HG03575 (cell line): ENCODE data around the gene RAB20.
"Not testable (repeated sequence)": the region's sequence is repeated elsewhere in the genome, so short reads cannot be mapped to it uniquely, and the experiment has no call there.

Experiments
- ATAC-seq: cut with Tn5 transposase; IDR thresholded peaks from one replicate; pipeline ENCODE4 v1.9.1; 2021; ENCODE audit not compliant: unreplicated experiment, insufficient number of reproducible peaks, low FRiP score; ENCODE audit errors: extremely low read depth

Gene RAB20

DNA sequence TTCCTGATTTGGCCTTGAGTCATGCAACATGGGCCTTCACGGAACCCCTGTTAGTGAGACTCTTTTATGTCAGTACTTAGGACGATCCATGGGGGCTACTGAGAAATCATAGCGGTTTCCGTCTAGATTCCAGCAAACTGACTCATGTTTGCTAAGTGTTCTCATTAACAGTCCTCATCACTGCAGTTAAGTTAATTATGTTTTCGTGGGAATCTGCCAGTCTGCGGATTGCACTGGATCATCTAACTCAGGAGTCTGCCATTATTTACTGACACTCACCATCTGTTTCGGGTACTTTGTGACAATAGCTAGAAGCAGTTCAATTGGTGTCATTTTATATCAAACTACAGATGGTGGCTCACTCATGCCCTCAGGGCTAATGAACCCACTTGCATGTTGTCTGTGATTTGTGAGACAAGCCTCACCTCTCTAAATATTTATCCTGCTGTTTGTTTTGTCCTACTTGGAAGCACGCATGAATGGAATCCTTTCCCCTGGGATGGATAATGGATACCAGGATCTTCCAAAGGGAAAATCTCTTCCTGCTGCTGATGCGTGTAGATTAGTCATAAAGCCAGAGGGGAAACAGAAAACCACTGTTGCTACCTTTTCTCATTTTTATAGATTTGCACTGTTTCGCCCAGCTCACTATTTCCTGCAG is 61.8 kb downstream of the RAB20 start:
- no peak for ATAC-seq

DNA sequence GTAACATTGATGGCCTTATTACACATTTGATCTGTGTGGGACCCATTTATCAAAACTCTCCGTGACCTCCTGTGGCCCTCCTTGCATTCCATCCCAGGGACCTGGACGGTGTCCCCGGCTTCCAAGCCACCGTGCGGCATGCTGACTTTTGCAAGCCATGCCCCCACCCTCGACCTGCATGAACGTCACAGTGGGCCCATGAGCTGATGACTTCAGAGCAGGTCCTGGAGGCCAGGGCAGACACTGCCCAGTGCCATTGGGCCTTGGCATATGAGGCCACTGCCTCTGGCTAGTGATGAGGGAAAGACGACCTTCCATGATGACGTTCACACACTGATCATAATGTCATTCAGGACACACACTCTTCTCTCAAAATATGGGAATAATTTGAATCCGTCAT is 62.8 kb downstream of the RAB20 start:
- no peak for ATAC-seq

DNA sequence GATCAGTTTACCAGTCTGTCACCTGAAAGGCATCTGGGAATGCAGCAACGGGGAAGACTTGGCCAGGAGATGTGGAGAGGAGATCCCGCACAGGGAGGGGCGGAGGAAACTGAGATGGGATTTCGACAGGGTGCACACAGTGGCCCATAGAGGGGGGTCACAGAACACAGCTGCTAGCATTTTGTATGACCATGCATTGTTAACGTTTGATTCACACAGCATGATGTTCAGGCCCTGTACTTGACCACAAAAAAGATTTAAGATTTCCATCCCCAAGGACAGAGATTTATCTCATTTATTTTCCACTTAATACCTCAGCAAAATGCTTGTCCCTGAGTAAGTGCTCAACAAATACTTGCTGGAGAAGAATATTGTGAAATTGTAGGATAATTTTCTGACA is 63.2 kb downstream of the RAB20 start:
- no peak for ATAC-seq

DNA sequence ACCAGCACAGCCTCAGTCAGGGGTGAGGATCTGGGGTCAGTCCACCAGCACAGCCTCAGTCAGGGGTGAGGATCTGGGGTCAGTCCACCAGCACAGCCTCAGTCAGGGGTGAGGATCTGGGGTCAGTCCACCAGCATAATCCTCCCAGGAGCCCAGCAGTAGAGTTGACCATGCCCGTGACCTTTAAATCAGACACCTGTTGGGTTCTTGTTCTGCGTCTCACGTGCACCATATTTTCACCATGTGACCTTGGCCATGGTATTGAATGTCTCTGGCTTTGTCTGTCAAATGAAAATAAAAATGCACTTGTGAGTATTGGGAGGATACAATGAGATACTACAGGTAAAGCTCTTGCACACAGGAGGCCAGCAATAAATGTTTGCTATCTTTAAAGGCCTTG is 63.6 kb downstream of the RAB20 start:
- not testable (repeated sequence) for ATAC-seq

DNA sequence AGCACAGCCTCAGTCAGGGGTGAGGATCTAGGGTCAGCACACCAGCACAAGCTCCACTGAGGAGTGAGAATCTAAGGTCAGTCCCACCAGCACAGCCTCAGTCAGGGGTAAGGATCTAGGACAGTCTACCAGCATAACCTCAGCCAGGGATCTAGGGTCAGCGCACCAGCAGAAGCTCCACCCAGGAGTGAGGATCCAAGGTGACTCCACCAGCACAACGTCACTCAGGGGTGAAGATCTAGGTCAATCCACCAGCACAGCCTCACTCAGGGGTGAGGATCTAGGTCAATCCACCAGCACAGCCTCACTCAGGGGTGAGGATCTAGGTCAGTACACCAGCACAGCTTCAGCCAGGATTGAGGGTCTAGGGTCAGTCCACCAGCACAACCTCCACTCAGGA is 64.5 kb downstream of the RAB20 start:
- no peak for ATAC-seq

DNA sequence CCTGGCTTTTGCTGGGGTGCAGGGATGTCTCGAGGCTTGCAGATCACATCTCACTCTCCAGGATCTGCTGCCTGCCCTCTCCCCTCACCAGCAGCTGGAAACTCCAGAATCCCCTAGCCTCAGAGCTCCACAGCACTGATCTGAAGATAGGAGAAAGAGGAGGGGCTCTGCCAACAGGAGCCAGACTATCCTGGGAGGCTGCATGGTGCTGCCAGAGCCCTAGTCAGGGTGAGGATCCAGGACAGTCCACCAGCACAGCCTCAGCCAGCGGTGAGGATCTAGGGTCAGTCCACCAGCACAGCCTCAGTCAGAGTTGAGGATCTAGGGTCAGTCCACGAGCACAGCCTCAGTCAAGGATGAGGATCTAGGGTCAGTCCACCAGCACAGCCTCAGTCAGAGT is 65.2 kb downstream of the RAB20 start:
- ATAC-seq = no peak

DNA sequence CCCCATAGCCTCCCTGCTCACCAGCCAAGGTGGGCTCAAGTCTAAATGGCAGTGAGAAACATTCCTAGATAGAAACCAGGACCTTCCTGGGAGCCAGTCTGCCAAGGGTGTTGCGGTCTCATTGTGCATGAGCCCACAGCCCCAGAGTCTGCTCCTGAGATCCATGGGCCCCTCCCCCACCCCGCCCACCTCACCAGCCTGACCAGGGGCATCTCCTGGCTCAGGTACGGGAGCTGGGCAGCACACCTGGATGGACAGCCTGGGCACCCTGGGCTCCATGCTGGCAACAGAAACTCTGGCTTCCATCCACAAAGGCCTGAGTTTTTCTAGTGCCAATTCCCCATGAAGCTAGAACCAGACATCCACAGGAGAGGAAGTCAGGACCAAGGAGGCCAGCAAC is 65.6 kb downstream of the RAB20 start:
- no peak for ATAC-seq

DNA sequence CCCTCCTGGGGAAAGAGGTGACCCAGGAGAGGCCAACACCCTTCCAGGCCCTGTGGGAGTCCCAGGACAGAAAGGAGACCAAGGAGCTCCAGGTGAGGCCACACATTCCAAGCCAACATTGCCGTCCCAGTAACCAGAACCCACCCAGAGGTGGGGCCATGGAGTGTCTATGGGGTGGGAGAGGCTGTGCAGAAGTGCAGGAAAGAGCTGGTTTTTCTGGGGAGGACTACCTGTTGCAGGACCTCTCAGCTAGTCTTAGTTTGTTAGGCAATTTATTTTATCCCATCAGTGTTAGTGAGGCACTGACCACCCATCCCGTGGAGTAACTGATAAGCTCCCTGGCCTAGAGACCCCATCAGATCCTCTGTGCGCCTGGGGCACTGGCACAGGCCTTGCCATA is 66.1 kb downstream of the RAB20 start:
- no peak for ATAC-seq

DNA sequence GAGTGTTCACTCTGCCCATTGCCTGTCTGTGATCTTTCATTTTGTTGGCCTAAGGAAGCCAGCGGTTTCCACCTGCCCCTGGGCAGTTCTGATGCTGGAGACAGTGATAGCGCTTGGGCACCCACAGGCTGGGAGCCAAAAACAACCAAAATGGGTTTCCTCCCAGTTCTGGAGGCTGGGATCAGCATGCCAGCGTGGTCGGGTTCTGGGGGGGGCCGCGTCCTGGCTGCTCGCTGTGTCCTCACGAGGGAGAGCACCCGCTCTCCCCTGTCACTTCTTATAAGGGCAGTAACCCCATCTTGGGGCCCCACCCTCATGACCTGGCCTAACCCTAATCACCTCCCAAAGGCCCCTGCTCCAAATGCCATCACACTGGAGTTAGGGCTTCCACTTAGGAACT is 67.9 kb downstream of the RAB20 start:
- ATAC-seq = no peak

DNA sequence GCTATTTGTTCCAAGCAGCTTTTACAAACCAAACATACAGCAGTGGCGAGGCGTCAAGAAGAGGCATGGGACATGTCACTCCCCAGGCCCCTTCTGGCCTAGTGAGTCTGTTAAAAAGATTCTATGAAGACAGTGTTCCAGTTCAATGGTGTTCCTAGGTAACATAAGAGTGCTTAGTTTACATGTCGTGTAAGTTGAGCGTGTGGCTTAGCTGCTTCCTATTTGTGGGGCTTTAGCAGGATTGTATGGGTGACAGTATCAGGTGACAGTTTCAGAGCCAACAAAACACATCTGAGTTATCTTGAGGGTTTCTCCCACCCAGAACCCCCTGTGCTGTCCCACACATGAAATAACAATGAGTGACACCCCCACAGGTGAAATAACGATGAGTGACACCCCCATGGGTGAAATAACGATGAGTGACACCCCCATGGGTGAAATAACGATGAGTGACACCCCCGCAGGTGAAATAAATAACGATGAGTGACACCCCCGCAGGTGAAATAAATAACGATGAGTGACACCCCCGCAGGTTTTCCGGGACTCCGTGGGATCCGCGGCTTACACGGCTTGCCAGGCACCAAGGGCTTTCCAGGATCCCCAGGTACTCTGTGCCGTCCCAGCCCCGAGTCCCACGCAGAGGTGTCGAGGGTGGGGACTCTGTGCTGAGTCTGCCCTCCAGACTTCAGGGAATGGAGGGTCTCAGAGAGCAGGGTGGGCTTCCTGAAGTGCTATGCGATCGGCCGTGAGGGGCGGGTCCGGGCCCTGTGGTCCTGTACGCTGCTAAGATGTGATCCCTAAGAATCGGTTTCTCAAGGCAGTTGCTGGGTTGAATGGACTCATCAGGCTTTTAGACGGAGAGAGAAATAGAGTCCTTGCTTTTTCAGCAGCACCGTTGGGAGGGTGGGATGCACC is 68.6 kb downstream of the RAB20 start:
- ATAC-seq = no peak

DNA sequence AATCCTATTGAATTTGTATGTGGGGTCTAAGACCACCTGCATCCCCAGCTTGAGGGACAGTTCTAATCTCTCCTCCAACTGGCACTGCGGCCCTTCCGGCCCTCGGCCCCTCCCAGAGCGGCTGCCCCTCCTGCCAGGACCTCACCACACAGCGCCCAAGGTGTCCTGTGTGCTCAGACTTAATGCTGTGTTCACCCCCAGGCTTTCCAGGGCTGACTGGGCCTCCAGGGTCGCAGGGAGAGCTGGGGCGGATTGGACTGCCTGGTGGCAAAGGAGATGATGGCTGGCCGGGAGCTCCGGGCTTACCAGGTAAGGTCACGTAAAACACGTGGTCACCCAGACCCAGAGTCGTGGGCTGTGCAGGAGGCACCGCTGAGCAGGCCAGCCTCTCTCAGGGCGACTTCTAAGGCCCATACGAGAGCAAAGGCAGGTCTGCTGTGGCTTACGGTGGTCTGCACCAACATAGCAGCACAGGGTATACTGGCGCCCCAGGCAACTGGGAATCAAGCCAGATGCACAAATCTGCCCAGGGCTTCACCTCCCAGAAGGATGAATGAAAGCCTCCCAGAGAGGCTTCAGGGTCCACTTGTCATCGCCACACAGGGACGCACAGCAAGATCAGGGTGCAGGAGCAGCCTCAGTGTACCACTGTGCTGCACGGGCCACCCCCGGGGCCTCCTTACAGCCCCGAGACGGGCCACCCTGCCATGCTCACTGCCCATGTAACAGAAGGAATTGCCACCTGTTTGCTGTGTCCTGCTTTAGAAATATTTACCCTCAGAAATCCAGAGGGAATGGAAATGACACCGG is 69.4 kb downstream of the RAB20 start:
- ATAC-seq = no peak

DNA sequence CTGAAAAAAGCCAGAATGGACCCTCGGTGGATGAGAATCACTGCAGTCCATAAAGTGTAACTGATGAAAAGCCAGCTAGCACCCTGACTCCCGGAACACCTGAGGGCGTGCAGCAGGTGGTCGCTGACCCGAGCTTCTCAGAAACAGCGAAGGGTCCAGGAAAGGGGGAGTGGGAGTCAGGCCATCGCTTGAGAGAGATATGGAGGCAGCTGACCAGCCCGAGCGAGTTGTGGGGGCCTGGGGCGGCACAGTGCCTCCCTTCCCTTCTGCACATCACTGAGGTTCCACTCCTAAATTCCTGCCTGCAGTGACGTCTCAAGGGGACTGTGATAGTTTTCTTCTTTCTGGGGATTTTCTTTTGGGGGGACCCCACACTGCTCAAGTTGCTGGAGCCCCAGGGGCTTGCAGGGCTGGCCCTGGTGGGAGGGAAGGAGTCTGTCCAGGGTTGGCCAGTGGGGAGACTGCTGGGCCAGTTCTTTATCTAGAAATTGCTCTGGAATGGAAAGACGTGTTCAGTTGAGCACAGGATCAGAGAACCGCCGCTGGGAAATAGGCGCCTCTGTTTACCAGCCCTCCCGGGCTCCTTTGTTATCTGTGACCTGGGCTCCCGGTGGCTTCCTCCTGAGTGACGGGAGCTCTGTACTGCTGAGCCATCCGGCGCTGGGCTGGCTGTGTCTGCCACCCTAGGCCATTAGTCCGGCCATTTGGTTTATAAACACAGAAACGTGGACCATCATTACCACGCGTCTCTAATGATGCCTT is 71.3 kb downstream of the RAB20 start:
- no peak for ATAC-seq

DNA sequence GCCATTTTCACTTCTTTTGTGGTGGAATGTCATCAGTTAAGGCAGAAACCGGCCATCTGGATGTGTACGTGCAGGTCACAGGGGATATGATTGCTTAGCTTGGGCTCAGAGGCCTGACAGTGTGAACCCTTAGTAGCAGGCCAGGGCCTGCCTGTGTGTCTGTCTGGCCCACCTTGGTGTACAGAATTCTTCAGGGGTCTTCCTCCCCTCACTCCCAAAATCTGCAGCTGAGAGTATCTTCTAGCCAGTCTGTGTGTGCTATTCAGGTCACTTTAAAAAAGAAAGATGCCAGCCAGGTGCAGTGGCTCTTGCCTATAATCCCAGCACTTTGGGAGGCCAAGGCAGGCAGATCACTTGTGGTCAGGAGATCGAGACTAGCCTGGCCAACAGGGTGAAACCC is 74.6 kb downstream of the RAB20 start:
- ATAC-seq = not testable (repeated sequence)

DNA sequence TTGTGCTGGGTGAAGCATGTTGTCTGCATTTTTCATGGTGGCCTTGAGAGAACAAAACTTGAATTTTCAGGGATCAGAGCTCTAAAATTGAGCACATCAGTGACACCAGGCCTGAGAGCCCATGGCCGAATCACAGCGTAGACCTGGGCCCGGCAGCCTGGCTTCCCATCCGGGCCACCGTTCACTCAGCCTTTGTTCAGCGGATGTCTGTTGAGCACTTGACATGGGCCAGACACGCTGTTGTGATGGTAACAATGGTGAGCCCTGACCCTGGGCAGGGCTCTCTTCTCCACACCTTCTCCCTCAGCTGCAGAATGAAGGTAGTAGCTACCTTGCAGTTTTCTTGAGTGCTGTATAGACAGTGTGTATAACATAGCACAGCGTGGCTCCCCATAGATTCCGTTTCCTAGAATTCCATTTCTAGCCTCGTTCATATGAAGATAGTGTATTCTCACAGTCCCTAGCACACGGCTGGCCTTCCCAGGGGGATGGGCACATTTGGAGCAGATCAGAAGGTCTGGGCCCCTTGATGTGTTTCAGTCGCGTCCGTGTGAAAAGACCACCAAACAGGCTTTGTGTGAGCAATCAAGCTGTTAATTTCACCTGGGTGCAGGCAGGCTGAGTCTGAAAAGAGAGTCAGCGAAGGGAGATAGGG is 75.3 kb downstream of the RAB20 start:
- no peak for ATAC-seq

DNA sequence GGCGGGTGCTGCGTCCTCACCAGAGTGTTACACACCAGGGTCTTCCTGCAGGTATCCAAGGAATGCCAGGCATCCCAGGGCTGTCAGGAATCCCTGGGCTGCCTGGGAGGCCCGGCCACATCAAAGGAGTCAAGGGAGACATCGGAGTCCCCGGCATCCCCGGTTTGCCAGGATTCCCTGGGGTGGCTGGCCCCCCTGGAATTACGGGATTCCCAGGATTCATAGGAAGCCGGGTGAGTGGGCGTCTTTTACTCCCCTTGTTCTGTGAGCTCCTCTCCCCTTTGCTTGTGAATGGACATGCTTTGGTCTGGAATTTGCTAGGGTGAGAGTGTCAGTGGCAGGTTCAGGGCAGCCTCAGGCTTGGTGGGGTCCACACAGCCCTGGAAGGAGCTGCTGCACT is 75.9 kb downstream of the RAB20 start:
- ATAC-seq = no peak

DNA sequence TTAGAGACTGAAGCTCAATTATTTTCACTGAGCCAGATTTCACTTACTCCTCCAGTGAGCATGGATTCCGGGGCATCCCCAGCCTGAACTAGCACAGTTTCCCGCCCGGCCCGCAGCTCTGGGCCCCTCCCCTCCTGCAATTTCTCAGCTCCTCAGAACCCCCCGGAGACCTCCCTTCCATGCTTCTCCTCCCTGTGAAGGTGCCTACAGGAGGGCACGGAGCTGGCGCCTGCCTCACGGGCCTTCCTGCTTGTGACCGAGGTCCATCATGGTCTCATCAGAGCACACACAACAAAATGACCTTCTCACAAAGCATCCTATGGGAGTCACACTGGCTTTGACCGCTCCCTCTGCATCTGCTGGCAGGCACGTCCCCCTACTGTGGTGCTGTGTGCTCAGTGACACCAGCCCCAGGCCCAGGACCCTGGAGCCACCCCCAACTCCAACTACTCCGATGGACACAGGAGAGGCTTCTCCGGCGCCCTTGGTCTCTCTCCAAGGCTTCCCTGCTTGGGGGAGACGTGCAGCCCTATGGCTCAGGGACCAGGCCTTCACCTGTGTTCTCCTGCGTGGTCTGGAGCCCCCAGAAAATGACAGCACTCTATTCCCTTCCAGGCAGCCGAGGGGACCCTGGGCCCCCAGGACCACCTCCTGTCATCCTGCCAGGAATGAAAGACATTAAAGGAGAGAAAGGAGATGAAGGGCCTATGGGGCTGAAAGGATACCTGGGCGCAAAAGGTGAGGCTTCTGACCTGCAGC is 77.1 kb downstream of the RAB20 start:
- ATAC-seq = no peak

DNA sequence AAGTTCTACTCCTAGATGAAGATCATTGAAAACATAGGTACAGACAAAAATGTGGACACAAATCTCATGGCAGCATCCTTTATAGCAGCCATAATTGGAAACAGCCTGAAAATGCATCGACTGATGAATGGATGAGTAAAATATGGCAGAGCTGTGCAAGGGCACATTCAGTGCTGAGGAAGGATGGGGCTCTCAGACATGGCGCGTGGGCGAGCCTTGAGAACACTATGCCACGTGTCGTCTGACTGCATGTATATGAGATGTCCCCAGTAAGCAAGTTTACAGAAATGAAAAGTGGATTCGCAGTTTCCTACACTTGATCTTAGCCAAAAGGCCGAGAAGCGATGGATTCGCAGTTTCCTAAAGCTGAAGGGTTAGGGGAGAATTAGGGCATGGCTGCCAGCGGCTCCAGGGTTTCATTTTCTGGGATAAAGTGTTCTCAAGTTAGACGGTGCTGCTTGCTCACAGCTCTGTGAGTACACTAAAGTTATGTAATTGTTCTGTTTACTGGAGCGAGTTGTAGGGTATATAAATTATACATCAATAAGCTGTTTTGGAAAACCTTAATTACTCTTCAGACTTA is 78.0 kb downstream of the RAB20 start:
- no peak for ATAC-seq

DNA sequence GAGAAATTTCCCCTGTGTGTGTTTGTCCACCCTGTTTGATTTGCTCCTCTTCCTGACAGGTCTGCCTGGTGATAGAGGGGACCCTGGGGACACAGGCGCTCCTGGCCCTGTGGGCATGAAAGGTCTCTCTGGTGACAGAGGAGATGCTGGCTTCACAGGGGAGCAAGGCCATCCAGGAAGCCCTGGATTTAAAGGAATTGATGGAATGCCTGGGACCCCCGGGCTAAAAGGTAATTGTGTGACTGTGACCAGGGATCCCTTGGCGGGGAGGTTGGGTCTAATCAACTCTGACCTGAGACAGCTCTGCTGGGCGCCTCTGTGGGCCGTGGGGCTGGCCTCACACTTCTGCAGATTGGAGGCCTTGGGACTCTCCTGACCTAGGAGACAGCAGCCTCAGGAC is 81.4 kb downstream of the RAB20 start:
- no peak for ATAC-seq
